GM18517 (cell line): ENCODE data around the gene NRXN3.

Source experiments
- ATAC-seq: cut with Tn5 transposase; IDR thresholded peaks from one replicate; pipeline ENCODE4 v1.9.1; 2021; ENCODE audit warnings: mild to moderate bottlenecking, moderate library complexity; ENCODE audit not compliant: unreplicated experiment

Gene NRXN3

DNA sequence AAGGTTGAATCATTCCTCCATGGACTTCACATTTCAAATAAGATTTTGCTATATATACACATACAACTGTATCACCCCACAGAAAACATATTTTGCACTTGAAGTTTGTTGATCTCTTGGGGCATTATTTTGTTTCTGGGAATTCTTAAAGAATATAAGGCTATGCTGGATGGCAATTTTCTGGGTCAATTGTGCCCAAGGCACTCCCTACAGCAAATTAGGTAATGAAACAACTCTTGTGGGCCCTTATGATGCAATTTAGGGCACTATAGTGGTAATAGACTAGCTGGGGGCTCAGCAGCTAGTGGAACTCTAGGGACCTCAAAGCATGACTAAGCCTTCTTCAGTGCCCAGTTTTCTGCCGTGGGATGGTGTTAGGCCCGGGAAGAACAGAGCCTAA, 444.4 kb downstream of the NRXN3 start:
- no peak for ATAC-seq

DNA sequence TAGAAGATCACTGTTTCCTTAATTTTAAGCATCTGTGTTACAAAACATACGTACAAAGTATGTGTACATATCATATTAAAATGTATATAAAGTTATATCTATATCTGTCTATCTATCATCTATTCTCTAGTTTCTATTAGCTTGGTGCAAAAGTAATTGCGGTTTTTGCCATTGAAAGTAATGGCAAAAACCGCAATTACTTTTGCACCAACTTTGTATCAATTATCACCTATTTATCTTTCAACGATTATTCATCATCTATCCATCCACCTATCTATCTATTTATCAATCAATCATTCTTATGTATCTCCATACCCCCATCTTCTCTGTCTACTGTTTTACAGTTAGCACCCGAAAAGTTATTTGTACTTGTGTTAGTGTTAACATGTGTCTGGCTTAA, 447.6 kb downstream of the NRXN3 start:
- ATAC-seq: no peak

DNA sequence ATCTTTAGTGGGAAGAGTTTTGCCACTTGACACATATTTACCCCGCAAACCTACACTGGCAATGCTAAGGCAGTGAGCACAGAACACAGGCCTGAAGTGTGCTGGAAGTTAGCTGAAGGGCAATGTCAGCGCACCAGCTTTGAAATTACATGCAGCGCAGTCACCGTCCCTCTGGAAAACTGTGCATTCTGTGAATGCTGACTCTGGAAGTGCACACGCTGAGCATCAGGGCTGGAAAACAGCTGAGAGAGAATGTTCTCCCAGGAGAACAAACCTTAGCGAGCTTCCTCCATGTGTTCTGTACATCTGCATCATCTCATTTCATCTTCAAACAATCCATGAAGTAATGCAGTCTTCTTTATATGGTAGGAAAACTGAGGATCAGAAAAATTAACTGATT, 448.2 kb downstream of the NRXN3 start:
- no peak for ATAC-seq

DNA sequence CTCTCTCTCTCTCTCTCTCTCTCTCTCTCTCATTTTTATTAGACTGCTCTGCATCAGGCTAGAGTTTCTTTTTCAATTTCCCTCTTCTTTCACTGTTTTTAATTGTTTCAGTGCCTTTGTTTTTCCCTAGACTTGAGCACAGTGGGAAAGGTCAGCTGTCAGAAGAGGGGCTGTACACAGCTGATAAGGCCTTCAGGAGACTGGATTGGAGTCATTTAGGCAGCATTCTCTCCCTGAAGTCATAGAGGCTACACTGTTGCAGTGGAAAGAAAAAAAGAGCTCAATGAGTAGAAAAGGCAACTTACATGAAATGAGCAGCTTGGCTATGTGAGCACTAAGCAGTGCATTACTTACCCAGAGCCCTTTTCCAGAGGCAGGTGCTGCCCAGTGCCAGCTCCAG, 456.9 kb downstream of the NRXN3 start:
- no peak for ATAC-seq

DNA sequence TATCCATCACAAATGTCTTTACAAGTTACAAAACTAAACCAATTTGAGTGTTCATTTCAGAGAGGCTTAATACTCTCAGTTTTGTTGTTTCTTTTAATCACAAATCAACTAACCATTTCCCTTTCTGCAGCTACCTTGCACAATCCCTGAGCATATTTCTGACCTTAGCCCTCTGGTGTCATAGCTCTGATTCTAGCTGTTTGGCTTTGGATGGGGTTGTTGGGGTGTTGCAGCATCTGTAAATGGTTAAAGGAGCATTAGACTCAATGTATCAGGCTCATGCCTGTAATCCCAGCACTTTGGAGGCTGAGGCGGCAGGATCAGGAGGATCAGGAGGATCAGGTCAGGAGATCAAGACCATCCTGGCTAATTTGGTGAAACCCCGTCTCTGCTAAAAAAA, 461.4 kb downstream of the NRXN3 start:
- no peak for ATAC-seq

DNA sequence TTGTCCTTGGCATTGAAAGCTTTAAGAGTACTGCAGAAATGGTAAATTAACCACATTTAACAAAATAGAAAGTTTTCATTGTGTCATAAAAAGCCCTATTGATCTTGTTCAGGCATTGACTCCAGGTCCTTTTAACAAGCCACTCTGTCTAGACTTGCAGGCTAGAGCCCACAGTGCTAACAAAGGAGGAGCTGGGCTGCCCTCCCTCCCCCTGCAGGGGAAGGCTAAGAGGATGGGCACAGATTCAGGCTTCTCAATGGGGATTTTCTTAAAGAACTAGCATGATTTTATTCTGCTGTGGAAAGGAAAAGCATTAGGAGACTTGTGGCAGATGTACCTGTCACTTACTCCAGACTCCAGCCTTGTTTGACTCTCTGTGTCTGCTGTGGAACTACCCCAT, 463.6 kb downstream of the NRXN3 start:
- no peak for ATAC-seq

DNA sequence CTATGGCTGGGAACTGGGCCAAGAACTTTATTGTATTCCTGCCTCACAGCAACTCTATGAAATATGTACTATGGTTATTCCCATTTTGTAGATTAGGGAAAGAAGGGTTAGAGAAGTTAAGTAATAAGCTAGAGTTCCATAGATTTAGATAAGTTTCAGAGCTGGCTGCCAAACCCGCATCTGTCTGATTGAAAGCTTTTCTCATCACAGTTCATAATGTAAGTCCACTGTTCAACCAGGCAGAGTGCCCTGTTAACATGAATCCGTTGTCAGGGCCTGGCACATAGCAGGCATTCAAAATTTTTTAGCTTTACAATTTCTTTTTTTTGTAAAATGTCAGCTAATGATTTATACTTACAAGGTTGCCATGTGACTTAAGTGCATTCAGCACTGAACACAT, 467.3 kb downstream of the NRXN3 start:
- no peak for ATAC-seq

DNA sequence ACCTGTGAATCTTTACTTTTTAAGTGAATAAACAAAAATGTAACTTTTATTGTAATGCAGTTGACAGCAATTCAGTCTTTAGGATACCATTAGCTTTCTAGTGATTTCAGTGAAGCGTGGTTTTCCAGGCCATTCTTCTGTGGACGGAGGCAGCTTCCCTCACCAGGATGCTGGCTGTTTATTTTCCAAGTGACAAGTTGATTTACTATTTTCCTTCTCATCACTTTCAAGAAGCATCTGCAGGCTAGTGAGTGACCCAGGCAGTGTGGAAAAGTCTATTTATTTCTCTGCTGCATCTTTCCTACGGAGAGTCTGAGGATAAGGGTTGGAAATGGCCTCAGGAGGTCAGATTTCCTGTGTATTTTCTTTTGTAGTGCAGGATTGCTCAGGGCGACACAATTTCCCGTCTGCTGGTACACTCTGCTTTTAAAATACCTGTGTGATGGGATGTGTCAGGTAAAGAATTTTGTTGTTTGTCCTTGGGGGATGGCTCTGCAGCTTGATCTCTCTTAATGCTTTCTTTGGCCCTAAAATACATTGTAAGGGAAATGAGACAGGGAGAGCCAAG, 467.8 kb downstream of the NRXN3 start:
- ATAC-seq: no peak

DNA sequence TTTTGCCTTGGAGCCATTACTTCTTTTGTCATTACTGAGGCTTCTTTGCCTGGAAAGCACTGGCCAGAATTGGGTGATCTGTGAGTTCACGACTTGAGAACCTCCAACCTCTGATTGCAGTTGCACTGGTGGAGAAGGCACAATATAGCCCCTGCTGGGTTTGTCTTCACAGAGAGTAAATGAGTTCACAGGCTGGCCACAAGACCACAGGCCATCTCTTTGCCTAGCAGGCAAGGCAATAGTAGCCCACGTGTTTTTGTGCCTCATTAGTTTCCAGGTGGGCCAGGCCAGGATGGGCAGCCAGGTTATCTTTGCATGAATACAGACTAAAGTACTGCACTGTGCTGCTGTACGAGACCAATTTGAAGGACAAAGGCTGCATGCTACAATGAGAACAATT, 468.8 kb downstream of the NRXN3 start:
- ATAC-seq: no peak

DNA sequence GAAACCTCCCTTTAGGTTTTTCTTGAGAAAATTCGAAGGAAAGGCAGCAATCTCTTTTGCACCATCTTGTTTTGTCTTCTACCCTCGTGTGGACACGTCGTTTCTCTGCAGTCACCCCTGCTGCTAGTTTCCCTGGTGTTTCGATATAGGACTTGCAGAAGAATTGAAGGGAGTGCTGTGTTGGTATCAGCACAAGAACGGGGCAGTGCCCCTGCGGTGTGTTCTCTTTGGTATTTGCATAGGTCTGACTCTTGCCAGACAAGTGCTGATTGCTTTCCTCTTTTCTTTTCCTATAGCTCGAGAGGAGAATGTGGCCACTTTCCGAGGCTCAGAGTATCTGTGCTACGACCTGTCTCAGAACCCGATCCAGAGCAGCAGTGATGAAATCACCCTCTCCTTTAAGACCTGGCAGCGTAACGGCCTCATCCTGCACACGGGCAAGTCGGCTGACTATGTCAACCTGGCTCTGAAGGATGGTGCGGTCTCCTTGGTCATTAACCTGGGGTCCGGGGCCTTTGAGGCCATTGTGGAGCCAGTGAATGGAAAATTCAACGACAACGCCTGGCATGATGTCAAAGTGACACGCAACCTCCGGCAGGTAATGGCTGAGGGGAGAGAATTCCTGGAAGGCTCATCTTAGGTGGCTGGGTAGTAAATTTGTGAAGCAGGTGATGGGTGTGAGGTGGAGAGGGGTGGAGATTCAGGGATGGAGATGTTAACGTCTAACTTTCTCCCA, 474.8 kb downstream of the NRXN3 start:
- no peak for ATAC-seq

DNA sequence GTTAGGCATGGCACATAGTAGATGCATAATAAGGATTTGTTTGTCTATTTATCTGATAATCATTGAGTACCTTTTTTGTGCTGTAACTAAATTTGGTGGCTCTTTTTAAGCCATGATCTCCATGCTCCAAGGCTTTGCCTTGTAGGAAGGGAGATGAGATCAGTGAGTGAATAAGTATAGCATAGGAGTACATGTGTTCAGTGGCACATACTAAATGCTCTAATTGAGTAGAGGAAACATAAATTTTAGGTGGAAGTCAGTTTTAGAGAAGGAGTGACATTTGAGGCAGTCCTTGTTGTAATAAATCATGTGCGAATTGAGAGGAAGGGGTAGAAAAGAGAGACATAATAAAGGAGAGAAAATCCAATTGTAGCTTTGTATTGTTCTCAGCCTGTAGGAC, 482.6 kb downstream of the NRXN3 start:
- no peak for ATAC-seq

DNA sequence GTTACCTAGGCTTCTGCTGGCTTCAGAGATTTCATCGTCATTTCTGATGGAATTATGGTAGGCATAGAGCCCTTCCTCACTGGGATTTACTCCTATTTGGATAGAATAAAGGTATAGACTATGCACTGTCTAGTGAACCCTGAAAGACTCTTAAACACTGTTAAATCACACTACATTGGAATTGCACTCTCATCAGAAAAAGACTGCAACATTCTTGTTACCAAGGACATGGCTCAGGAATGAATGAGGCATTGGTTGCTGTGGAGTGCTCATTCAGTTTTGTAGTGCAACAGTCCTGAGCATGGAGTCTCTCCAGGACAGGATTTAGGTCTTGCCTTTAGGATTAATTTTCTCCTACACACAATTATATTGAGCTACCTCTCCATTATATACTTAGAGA, 483.0 kb downstream of the NRXN3 start:
- ATAC-seq: no peak

DNA sequence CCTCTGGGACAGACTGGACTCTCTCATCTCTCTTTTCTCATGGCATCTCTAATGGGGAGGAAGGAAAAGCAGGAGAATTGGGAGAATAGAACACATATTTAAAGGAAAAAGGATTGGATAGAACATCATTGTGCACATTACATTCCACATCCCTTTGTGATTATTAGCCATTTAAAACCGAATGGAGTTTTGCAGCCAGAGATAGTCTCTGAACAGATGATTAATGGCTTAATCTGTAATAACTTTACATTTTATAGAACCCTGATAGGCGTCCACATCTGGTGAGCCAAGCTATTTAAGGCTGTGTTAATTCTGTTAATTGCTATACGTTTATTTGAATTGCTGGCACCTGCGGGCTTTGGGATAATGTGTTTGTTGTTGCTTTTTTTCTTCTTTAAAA, 487.3 kb downstream of the NRXN3 start:
- ATAC-seq: no peak

DNA sequence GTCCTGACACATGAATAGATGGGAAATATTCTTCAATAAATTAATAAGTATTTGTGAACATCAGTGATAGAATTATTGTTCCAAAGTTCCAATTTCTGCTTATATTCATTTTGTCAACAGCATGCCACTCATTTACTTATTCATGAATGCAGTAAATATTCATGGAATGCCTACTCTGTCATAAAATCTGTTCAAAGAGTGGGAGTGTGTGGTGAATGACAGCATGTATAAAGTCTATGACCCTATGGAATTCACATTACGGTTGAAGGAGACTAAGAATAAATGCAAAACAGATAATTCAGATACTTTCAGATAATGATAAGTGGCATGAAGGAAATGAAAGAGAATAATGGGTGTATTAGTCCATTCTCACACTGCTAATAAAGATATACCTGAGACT, 494.7 kb downstream of the NRXN3 start:
- ATAC-seq: no peak

DNA sequence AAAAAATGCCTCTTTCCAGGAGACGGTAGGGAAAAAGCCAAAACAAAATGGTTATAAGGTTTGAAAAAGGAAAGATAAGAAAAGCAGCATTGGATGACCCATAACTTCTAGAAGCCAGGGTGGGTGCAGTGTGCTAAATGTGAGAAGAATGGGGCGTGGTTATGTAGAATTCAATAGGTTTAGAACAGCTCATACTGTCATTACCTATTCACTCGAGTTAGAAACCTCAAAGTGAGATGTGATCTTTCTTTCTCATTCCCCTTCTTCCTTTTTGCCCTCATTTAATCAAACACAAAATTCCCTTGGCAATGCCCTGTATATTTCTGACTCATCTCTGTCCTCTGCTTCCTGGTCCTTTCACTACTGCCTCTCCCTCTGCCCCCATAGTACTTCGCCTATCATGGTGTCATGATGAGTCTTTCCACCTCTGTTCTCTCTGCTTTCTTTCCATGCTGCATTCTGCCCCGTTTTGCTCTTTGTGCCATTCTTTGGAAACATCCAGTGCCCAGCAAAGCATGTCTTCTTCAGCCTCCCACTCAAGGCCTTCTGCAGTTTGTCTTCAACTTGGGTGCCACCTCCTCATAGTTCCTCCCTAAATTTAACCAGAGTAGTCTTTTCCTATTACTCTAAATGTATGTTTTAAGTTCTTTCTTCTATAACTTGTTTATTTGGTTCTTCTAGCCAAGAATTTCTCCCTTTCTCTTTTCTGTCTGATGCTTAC, 496.3 kb downstream of the NRXN3 start:
- no peak for ATAC-seq

DNA sequence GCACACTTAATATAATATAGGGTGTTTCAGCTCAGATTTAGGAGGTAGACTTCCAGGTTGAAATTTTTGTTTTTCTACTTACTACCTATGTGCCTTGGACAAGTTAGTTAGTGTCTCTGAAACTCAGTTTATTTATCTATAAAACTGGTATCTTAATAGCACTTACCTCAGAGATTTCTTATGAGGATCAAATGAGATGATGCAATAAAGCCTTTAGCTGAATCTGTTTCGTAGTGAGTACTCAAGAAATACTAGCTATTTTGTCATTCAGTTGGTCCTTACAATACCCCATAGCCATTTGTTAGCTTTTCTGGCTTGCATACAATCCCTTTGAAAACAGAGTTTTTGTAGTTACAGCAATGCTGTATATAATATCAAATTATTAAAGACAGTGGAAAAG, 497.0 kb downstream of the NRXN3 start:
- ATAC-seq: no peak

DNA sequence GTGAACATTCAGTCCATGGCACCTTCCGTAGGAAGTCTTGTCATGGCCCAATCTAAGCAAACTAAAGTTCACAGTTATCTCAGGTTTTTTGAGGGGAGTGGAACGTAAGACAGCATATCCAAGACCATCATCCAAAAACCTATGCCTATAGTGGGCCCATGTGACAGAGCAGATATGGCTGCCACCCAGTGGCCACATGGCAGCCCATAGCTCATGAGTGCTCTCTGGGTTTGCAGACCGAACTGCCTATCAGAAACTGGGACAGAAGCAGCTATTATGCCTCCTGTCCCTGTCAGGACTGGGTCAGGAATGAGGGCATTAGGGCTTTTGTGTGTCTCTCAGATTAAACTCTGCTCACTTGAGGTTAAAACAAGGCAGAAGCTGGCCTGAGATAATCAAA, 503.7 kb downstream of the NRXN3 start:
- ATAC-seq: no peak

DNA sequence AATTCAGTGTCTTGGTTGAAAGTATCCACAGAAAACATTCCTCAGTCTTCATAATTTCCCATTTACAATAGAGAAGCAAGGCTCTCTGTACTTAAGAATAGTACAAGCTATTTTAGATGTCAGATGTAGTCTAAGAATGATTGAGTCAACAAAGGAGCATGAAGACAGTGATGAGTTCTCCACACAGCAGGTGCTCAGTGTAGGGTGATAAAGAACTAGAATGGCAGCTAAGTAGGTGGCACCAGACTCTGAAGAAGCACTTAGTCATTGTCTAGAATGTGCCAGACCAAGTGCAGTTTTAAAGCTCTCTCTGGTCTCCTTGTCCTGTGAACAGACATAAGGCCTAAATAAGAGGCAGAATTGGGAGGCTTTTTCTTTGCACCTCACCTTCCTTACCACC, 504.6 kb downstream of the NRXN3 start:
- ATAC-seq: no peak

DNA sequence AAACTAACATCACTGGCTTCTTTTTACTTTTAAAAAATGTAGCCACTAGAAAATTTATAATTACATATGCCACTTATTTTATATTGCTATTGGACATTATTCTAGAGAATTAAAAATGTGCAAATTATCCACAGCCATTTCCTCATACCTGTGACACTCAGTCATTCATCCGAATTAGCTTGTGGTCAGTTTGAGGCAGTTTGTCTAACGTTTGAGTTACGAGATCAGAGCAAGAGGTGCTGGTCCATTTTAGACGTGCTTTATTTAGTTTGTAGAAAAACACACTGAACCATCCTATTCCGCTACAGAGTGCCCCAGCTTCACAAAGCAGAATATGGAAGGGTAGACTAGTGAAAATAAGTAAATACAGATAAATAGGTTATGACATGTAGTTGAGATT, 513.0 kb downstream of the NRXN3 start:
- ATAC-seq: no peak

DNA sequence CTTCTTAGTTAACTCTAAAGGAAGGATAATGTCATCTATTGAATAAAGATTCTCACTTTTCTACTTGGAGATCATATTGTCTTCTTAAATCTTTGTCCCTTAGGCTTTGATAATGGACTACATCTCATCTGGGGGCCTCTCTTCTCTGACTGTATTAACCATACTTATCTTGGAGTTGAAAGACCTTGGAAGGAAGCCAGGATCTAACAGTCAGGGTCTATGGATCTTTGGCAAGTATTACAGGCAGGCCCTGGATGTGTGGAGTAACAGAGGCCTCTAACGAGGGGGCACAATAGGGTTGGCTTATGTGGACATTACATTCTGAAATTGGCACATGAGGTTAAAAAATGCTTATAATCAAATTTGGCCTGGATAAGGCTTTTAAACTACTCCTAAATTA, 513.8 kb downstream of the NRXN3 start:
- no peak for ATAC-seq

DNA sequence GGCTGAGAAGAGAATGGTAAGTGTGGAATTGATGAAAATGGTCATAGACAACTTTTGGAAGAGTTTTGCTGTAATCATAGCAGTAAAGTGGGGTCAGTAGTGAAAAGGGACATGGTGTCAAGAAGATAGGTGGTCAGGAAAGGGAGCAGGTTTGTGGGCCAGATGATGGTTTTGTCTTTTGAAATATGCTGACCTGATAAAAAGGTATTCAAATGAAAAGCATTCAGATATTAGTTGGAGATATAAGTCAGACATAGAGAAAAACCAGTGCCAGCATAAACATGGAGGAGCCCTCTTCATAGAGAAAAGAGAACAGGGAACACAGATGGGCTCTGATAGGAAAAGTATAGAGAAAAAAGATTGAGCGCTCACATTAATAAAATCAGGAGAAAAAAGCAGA, 518.3 kb downstream of the NRXN3 start:
- no peak for ATAC-seq

DNA sequence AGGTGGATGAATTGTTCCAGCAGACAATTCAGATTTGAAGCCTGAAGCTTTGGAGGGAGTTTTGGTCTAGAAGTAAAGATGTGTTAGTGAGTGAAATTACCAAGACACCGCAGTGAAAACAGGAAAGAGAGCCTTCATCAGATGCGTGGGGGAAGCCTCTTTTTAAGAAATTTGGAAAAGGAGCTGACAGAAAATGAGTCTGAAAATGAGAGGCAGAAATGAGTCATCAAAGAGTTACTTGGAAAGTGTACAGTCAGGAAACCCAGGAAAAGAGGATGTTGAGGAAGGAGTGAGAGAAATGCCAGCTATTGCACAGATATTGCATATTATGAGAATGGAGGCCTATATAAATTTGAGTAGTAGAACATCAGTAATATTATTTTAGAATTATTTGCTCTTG, 520.7 kb downstream of the NRXN3 start:
- no peak for ATAC-seq
